ENCODE data around the gene AKT1S1.

Gene AKT1S1

DNA sequence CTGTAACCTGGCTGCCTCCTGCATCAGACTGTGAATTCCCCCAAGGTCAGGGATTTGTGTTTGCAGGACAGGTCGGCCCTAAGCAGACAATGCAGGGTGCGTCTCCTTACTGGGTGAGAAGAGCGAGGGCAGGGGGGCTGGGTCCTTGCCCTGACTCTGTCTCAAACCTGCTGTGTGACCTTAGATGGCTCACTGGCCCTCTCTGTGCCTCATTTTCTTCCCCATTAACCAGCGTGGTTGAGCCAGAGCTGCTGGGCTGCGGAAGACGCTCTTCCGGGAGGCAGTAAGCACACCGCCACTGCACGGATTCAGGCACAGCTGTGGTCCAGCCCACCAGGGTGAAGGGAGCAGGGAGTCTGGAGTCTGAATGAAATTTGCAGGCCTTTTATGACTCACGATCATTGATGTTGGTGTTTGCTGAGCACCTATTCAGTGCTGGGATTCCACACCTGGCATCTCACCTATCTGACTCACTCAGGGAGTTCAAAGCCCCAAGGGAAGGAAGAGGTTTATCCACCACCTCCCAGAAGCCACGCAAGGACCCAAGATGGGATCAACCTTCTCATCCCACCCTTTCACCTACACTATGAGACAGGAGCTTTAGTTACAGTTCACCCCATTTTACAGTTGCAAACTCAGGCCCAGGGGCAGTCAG lies 2.5 kb downstream of the AKT1S1 start:
- no peak for DNase-seq (ENCODE audit: low spot score)
- peak overlapping the region; percentile 96 for H3K27ac ChIP-seq
- POLR2A ChIA-PET (ENCODE audit: low non-redundant PET) = no interaction called here
- CTCF ChIA-PET = no interaction called here
- TF ChIP-seq, protein P1, sequence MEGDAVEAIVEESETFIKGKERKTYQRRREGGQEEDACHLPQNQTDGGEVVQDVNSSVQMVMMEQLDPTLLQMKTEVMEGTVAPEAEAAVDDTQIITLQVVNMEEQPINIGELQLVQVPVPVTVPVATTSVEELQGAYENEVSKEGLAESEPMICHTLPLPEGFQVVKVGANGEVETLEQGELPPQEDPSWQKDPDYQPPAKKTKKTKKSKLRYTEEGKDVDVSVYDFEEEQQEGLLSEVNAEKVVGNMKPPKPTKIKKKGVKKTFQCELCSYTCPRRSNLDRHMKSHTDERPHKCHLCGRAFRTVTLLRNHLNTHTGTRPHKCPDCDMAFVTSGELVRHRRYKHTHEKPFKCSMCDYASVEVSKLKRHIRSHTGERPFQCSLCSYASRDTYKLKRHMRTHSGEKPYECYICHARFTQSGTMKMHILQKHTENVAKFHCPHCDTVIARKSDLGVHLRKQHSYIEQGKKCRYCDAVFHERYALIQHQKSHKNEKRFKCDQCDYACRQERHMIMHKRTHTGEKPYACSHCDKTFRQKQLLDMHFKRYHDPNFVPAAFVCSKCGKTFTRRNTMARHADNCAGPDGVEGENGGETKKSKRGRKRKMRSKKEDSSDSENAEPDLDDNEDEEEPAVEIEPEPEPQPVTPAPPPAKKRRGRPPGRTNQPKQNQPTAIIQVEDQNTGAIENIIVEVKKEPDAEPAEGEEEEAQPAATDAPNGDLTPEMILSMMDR (conservative IDR thresholded peaks at IDR 0.05; ENCODE audit: low read depth) = no peak

- TF ChIP-seq, protein P1 (conservative IDR thresholded peaks at IDR 0.05; ENCODE audit: low read depth) = no peak
- H3K27ac ChIP-seq = peak overlapping the region; percentile 96
- no peak for DNase-seq (ENCODE audit: low spot score)
- CTCF ChIA-PET = no interaction called here
- POLR2A ChIA-PET (ENCODE audit: low non-redundant PET) = no interaction called here
Observed at GRCh38 chr19:49873834-49874233, 3.3 kb downstream of the AKT1S1 start.

DNA sequence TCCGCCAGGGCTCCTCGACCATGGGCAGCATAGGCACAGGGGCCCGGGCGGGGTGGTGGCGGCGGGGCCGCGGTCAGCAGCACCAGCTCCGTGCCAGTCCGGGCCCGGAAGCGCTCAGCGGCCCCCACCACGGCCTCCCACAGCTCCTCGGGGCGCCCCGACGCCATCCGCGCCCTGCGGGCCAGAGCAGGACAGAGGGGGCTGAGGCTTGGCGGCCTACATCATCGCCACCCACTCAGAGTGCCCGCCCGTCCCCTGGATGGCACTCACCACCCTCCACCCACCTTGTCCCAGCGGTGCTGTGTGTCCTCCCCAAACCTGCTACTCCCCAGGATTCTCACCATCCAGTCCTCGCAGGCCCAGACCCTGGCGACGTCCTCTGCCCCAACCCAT lies 4.0 kb downstream of the AKT1S1 start:
- ChIA-PET CTCF (no interaction called here), POLR2A (ENCODE audit: low non-redundant PET) (no interaction called here)
- peak overlapping the region; percentile 96 for H3K27ac ChIP-seq
- TF ChIP-seq, protein P1 (conservative IDR thresholded peaks at IDR 0.05; ENCODE audit: low read depth) = no peak
- no peak for DNase-seq (ENCODE audit: low spot score)

DNA sequence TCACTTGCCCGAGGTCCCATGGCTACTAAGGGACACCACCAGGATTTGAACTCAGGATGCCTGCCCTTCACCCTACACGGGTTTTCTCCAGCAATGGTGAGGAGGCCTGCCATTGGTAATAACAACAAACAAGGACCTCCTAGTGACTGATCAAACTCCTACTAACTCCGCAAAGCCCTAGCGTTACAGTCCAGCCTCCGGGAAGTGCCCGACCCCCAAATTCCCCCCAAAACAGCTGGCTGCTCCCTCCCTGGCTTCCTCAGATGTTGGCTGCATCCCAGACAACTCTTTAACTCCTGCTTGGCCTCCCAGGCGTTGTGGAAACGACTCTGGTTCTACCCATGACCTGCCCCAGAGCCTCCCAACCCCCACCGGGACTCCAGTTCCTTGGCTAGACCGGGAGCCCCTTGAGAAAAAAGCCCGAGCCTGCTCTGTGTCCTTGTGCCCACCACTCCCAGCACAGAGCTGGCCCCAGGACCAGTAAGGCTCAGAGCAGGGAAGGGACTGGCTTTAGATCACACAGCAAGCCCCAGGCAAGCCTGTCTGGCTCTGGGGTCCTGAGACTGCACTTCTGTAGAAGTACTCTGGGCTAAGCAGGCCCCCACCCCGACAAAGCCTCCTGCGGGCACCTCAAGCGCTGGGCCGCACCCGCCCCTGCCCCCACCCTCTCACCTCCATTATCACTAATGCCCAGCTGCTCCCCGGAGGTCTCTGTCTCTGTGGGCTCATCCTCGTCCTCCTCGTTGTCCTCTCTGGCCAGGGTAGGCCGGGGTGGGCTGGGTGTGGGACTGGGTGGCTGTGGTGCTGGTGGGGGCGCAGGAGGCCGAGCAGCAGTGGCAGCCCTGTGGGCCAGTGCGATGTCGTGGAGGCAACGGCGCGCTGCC lies 4.7 kb downstream of the AKT1S1 start:
- no peak for DNase-seq (ENCODE audit: low spot score)
- TF ChIP-seq, protein P1 (conservative IDR thresholded peaks at IDR 0.05; ENCODE audit: low read depth) = no peak
- ChIA-PET POLR2A (ENCODE audit: low non-redundant PET) (no interaction called here), CTCF (no interaction called here)
- H3K27ac ChIP-seq = peak overlapping the region; percentile 96

DNA sequence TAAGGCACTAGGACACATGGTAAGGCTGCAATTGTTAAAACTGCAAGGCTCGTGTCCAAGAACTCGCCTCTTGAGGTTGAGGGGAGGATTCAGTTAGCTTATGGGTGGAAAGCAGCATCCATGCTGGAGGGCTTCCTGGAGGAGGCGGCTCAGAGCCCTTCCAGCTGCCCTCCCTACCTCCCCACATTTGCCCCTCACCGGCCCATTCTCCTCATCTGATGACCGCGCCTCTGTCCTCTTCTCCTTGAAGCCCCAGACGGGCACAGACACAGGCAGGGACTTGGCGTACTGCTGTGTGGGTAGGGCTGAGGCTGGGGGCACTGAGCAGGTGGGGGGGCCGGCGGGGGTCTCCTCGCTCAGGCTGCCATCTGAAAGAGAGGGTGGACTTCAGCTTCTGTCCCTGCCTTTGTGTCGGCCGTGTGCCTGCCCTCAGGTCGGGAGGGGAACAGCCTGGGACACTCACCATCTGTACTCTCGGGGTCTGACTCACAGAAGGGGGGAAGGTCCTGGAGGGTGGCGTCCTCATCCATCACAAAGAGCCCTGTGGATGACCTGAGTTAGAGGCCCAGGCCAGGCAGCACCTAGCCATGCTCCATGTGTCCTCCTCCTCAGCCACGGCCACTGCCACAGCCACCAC lies 5.7 kb downstream of the AKT1S1 start:
- TF ChIP-seq, protein P1 (conservative IDR thresholded peaks at IDR 0.05; ENCODE audit: low read depth) = no peak
- DNase-seq (ENCODE audit: low spot score) = no peak
- ChIA-PET POLR2A (ENCODE audit: low non-redundant PET) (interaction anchor here (0.6 kb wide), 1 partner anchor 67 kb away, joined by 3 read pairs; no protein-coding TSS in a partner anchor), CTCF (no interaction called here)
- H3K27ac ChIP-seq = peak overlapping the region; percentile 96

DNA sequence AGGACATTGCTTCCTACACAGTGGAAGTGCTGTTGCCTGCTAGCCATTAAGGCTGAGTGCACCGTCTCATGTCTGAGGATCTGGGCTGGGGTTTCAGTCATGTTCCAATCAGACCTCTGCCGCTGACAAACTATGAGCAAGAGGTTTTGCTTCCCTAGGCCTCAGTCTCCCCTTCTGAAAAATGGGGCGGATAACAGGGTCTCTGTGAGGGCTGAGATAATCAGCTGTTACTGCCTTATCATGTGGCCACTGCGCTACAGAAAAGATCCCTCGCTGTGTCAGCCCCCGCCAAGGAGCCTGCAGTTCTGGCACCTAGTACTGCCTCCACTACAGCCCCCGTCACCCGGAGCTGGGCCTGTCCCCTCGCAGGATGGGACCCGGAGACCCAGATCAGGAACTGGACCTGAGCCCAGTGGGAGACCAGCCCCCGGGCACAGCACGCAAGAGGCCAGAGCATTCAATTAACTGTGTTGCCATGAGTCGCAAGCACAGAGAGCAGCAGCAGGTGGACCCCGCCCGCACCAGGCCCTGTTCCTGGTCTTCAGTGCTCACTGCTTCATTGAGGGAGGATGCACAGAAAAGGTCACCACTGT lies 6.8 kb downstream of the AKT1S1 start:
- CTCF ChIA-PET = interaction anchor here (0.5 kb wide), 1 partner anchor 152 kb away, joined by 3 read pairs; no protein-coding TSS in a partner anchor

More for the DNA sequence above, 6.8 kb downstream of the AKT1S1 start:
- TF ChIP-seq, protein P1 (conservative IDR thresholded peaks at IDR 0.05; ENCODE audit: low read depth) = no peak
- no peak for DNase-seq (ENCODE audit: low spot score)
- POLR2A ChIA-PET (ENCODE audit: low non-redundant PET) = interaction anchor here (0.6 kb wide), 1 partner anchor 723 kb away, joined by 3 read pairs; no protein-coding TSS in a partner anchor
- H3K27ac ChIP-seq = peak overlapping the region; percentile 96

Measured in RWPE1 (cell line).